ENCODE data around the gene EPS8L3. TPM values are rescaled to one million over a fixed set of nuclear protein-coding genes. Genes with fewer than 3 reads are reported as not detected.

The EPS8L3 gene
- total and polyA plus RNA-seq, 9 of the 15 experiments (the other 6 are each of a cell fraction or from before 2014, with no cell fraction given), result 0.09 to 0.42 (median 0.14) TPM; not detected in 5

- TF ChIP-seq MAFG (tag; conservative IDR thresholded peaks at IDR 0.05) (peak; percentile 100), ELF2 (CRISPR knock-in tag; IDR thresholded peaks at IDR 0.05) (0 out of 2 replicates have a peak, but pooled peaks have one; percentile 19), HMGN3 (IDR thresholded peaks at IDR 0.05; ENCODE audit: borderline replicate concordance, extremely low read depth, insufficient read length, low read depth, low read length) (no peak), HIVEP1 (CRISPR knock-in tag; IDR thresholded peaks at IDR 0.05) (no peak), DACH1 (IDR thresholded peaks at IDR 0.05; ENCODE audit: partially characterized antibody) (peak; percentile 38), CBX8 (IDR thresholded peaks at IDR 0.05; ENCODE audit: borderline replicate concordance, extremely low read depth, low read depth, low read length, poor library complexity, severe bottlenecking) (no peak), CLOCK (CRISPR knock-in tag; IDR thresholded peaks at IDR 0.05; ENCODE audit: borderline replicate concordance) (no peak), ETV6 (IDR thresholded peaks at IDR 0.05; ENCODE audit: borderline replicate concordance in 1 of 2, low read depth in 2 of 2, low read length in 1 of 2) (no peak), ETV6 (CRISPR knock-in tag; IDR thresholded peaks at IDR 0.05; ENCODE audit: borderline replicate concordance) (no peak), TEAD2 (tag; IDR thresholded peaks at IDR 0.05) (0 out of 2 replicates have a peak, but pooled peaks have one; percentile 8), ZMIZ1 (IDR thresholded peaks at IDR 0.05; ENCODE audit: low read depth in 2 of 2, low read length in 2 of 2) (no peak; a peak in 1 of 4 replicates), ZBTB8A (IDR thresholded peaks at IDR 0.05; ENCODE audit: partially characterized antibody) (no peak), DDX20 (tag; IDR thresholded peaks at IDR 0.05; ENCODE audit: low read depth) (0 out of 2 replicates have a peak, but pooled peaks have one; percentile 57), EP300 (IDR thresholded peaks at IDR 0.05; ENCODE audit: low read length) (peak; percentile 79), RFX1 (IDR thresholded peaks at IDR 0.05) (0 out of 2 replicates have a peak, but pooled peaks have one; percentile 13), ZNF785 (CRISPR knock-in tag; IDR thresholded peaks at IDR 0.05) (no peak), ZNF239 (CRISPR knock-in tag; IDR thresholded peaks at IDR 0.05) (0 out of 2 replicates have a peak, but pooled peaks have one; percentile 29), C11orf30 (IDR thresholded peaks at IDR 0.05; ENCODE audit: low read depth) (peak; percentile 99), BACH1 (tag; IDR thresholded peaks at IDR 0.05) (peak; percentile 98), ATF7 (IDR thresholded peaks at IDR 0.05) (peak; percentile 42; the same call in 1 of the 2 replicates)
Observed at GRCh38 chr1:109719337-109719837, 44.3 kb downstream of the EPS8L3 start (continued).
